SIG-M5 (cell line): Measurements from ENCODE around the gene PAX4.

Source experiments
- DNase-seq: peaks from one replicate; lab custom pipeline; 2025; lab: John Stamatoyannopoulos, UW

Gene PAX4

DNA sequence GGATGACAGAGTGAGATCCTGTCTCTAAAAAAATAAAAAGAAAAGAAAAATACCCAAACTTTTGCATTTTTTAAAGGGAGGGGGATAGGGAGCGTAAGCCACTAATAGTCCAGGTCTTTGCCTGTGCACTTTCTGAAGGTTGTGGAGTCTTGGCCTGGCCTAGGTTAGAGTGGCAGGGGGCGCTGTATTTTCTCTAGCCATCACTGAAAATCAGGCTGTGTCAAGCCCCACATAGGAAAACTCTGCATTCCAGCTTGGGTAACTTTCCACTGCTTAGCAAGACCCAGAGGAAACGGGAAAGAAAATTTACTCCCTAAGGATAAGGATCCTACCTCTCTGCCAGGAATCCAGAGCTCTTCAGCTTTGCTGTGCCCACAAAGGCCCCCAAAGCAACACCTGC lies 10.5 kb upstream of the PAX4 start:
- no peak for DNase-seq

DNA sequence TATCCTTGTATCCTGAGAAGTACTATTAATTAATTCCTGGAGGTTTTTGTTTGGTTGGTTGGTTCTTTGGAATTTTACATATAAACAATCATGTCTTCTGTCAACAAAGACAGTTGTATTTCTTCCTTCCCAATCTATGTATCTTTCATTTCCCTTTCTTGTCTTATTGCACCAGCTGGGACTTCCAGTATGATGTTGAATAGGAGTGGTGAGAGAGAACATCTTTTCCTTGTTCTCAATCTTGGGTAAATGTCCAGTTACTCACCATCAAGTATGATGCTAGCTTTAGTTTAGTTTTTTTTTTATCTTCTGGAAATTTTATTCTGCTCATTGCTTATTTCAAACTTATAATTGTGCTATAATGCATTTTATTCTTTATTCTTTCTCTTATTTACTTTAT lies 7.4 kb upstream of the PAX4 start:
- DNase-seq: no peak

DNA sequence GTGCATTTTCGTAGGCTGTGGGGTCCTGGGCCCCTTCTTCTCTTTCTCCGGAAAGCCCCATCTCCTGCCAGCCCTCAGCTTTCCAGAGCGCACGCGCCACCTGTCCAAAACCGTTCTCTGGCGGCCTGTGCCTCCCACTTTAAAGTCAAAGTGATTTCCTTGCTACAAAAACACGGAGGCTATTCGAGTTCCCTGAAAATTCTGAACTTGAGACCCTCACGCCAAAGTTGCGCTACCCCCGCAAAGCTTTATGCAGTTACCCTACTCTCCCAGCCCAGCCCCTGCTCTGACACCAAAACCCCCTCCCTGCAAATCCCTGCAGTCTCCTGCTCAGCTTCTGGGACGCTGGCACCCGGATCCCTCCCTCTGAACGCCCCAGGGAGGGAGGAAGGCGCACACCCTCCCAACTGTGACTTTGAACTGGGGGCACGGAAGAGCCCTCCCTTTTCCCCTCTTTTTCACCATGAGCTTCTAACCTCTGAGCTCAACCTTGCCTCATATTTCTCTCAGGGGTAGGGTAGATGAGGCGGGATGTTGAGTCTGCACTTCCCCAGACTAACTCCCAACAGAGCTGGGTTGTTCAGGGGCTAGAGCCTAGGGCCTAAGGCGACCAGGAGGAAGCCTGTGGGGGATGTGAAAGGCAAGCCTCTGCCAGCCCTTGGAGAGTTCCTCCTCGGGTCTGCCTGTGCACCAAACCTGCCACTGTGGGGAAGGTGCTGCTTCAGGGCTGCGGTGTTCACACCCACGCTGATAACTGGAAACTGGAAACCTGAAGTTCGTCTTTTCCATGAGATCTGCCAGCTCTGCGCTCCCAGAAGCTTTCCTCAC lies 2.7 kb upstream of the PAX4 start:
- DNase-seq: no peak

- no peak for DNase-seq
Observed at GRCh38 chr7:127619681-127620405, 1.9 kb upstream of the PAX4 start.

- no peak for DNase-seq
Observed at GRCh38 chr7:127618775-127619174, 833 bp upstream of the PAX4 start.

DNA sequence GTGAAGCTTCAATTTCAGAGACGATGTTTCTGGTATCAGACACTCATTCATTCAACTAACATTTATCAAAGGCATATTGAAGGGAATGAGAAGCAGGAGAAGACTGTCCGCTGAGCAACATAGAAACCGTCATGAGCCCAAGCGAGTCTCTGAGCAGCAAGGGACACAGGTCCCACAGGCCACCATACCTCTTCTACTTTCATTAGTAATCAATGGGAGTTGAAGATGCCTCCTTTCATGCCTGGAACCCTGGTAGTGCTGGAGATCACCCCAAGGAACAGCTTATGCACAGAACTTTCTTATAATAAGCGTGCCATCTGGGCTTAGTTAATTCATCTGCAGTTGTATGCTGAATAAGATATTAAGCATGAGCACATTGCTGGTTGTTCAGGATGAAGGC lies 1.2 kb downstream of the PAX4 start:
- DNase-seq: no peak

GRCh38 chr7:127612263-127612662 lies 5.7 kb downstream of the PAX4 start:
- DNase-seq: no peak

GRCh38 chr7:127609297-127609696 lies 8.6 kb downstream of the PAX4 start:
- DNase-seq: no peak

DNA sequence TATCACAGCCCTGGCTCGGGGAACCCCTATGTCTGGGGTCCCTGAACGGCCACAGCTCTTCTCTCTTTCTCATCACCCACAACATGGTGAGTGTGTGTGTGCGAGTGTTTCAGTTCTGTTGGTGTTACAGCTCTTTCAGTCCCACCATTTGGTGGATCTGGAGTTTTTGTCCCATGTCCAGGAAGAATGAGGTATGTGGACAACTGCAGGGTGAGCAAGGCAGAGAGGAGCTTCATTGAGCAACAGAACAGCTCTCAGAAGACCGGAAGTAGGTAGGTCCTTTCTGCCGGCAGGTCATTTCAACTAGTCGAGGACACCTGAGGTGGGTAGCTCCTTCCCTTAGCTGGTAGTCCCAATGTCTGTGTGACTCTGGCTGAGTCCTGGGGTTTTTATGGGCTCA lies 9.5 kb downstream of the PAX4 start:
- no peak for DNase-seq

DNA sequence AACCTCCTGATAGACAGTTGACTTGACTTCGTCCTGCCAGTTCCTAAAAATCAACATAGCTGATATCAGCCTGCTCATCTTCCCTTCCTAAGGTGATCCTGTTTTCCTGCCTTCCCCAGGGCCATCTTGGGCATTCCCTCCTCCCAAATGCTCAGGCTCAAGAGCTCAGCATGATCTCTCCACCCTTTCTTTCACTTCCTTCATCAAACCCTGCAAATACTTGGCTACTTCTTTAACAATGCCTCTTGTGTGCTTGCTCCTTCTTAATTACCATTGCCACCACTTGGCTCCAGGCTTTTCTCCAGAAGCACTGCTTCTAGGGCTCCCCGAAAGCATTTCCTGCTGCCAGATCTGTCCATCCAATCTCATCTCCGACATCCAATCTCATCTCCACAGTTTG lies 17.1 kb downstream of the PAX4 start:
- no peak for DNase-seq

- no peak for DNase-seq
Observed at GRCh38 chr7:127598318-127598717, 19.6 kb downstream of the PAX4 start.

- no peak for DNase-seq
Observed at GRCh38 chr7:127595737-127596136, 22.2 kb downstream of the PAX4 start.

DNA sequence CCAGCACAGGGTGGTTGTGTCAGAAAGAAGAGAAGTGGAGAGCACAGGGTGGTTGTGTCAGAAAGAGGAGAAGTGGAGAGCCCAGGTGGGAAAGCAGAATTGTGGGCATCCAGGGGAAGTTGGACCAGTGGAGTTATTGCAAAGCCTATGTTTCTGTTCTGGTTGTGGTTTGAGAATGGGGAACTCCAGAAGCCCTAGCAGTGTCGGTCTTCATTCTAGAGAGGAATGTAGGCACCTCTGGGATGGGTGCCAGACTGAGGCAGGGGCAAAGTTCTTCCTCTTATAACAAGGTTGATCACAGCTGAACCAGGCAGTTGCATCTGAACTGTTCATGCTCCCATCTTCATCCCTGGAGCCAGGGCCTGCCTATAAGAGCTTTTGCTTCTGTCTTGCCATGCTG lies 23.5 kb downstream of the PAX4 start:
- DNase-seq: peak; percentile 74

GRCh38 chr7:127592550-127592949 lies 25.4 kb downstream of the PAX4 start:
- no peak for DNase-seq

- no peak for DNase-seq
Observed at GRCh38 chr7:127591591-127591990, 26.4 kb downstream of the PAX4 start.

GRCh38 chr7:127591189-127591588 lies 26.8 kb downstream of the PAX4 start:
- no peak for DNase-seq

DNA sequence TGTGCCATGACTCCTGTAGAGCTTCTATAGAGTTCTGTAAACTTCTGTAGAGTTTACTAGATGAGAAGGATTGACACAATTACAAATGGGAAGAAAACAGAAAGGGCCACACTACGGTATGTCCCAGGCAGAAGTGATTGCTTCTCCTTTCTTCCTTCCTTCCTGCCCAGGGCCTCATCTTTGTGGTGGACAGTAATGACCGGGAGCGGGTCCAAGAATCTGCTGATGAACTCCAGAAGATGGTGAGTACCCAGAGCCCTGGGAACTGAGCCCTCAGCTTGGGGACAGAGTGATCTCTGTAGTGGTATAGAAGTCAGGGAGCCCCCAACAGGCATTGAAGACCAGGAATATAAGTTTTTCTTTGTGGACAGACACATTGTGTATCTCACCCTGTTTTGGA lies 28.0 kb downstream of the PAX4 start:
- DNase-seq: no peak

DNA sequence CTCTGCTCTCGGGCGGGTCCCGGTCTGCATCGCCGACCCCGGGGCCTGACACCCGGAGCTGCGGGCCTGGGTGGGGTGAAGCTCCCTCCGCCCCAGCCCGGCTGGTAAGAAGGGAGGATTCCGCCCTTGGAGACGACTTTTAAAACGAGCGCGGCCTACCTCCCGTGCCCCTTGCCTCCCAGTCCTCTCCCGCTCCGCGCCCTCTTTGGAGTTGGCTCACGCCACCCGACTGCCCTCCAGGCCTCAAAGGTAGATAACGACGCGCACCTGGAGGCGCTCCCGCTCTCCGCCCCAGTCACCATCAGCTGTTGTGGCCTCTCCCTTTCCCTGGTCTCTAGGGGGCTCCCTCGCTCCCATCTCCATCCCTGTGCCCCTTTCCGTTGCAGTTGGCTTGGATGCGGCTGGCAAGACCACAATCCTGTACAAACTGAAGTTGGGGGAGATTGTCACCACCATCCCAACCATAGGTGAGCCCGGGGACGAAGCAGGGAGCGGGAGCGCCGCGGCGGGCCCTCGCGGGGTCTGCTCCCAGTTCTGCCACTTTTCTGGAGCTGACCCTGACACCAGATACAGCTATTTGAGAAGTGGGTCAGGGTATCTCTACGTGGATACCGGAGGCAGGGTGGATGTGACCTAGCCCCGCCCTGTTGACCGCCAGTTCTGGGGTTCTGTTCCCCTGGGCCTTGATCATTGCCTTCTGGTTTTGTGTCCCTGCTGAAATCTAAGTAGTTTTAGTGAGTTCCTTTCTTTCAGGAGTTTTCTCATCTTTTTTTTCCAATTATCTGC lies 29.1 kb downstream of the PAX4 start:
- no peak for DNase-seq

DNA sequence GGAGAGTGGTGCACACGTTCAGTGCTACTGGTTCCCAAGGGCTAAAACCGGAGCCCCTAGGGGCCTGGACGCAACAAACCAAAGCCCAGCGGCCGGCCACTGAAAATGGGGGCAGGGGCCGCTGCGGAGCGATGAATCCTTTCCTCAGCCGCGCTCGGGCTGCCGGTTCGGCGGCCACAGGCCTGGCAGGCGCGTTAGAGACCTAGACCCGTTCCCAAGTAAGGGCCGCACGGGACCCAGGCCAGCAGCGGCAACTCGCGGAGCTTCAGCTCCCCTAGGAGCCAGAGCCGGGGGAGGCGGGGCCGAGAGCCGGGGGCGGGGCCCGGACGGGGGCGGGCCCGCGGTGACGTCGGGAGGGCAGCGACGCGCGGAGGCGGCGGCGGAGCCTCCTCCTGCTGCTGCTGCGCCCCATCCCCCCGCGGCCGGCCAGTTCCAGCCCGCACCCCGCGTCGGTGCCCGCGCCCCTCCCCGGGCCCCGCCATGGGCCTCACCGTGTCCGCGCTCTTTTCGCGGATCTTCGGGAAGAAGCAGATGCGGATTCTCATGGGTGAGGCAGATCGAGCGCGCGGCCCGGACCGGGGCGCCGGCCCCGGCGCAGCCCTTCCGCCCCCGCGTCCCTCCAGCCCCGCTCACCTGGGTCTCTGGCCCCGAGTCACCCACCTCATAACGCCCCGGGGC lies 29.8 kb downstream of the PAX4 start, which contains the start of gene ARF5:
TSS of gene ARF5 (plus strand) at position 393 of the 678 bp plus-strand sequence. CDS start at position 481, 88 bp downstream.
- DNase-seq: no peak

DNA sequence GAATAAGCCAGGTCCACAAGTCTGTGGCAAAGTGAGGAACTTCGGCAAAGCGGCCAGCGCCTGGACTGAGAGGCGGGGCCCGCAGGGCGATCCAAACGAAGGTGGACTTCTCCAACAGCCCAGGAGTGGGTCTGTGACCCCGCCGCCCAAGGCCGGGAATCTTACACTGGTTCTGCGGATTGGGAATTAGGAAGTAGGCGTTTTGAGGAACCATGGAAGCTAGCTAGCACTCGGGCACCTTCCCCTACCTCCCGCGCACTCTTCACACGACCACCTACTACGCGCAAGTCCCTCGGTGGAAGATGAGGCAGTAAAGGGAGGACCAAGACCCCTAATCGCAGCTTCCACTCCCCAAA lies 30.3 kb downstream of the PAX4 start:
- DNase-seq: no peak

GRCh38 chr7:127586346-127586745 lies 31.6 kb downstream of the PAX4 start:
- no peak for DNase-seq
